ENCODE data around the gene RTN4RL2. TPM values are rescaled to one million over a fixed set of nuclear protein-coding genes. Genes with fewer than 3 reads are reported as not detected.

RTN4RL2 gene
- total and polyA plus RNA-seq, 9 of the 15 experiments (the other 6 are each of a cell fraction or from before 2014, with no cell fraction given): 0.06 to 1.9 (median 0.34) TPM; not detected in 4

GRCh38 chr11:57444362-57445121 is 15.8 kb upstream of the RTN4RL2 start (continued):
- no peak for TF ChIP-seq ATF7 (IDR thresholded peaks at IDR 0.05)
- TF ChIP-seq ZBED1 (IDR thresholded peaks at IDR 0.05): no peak
- TF ChIP-seq CREM (IDR thresholded peaks at IDR 0.05; ENCODE audit: low read depth): 0 out of 2 replicates have a peak, but pooled peaks have one; percentile 29
- TF ChIP-seq TCF3 (CRISPR knock-in tag; IDR thresholded peaks at IDR 0.05): peak; percentile 48; the same call in 1 of the 2 replicates
- 0 out of 2 replicates have a peak, but pooled peaks have one; percentile 16 for TF ChIP-seq SMARCE1 (IDR thresholded peaks at IDR 0.05)
- no peak for TF ChIP-seq ZNF263 (CRISPR knock-in tag; IDR thresholded peaks at IDR 0.05; ENCODE audit: borderline replicate concordance)
- 0 out of 2 replicates have a peak, but pooled peaks have one; percentile 13 for TF ChIP-seq KLF16 (IDR thresholded peaks at IDR 0.05)
- TF ChIP-seq LCOR (CRISPR knock-in tag; IDR thresholded peaks at IDR 0.05): peak; percentile 28; the same call in 1 of the 2 replicates
- peak; percentile 41 for TF ChIP-seq NCOR1 (IDR thresholded peaks at IDR 0.05)
- peak; percentile 89 to 92 for TF ChIP-seq KDM1A (IDR thresholded peaks at IDR 0.05)
- no peak for TF ChIP-seq ZNF592 (IDR thresholded peaks at IDR 0.05)
- TF ChIP-seq PHTF2 (CRISPR knock-in tag; IDR thresholded peaks at IDR 0.05): no peak
- TF ChIP-seq CBFA2T3 (IDR thresholded peaks at IDR 0.05): peak; percentile 78
- TF ChIP-seq NR3C1 (CRISPR knock-in tag; IDR thresholded peaks at IDR 0.05): no peak
- TF ChIP-seq E2F6 (IDR thresholded peaks at IDR 0.05; ENCODE audit: borderline replicate concordance in 1 of 2, extremely low read depth in 1 of 2, insufficient read depth in 1 of 2, insufficient read length in 1 of 2, low read depth in 1 of 2, low read length in 1 of 2, poor library complexity in 1 of 2, severe bottlenecking in 1 of 2): no peak
- TF ChIP-seq ARID3A (IDR thresholded peaks at IDR 0.05; ENCODE audit: borderline replicate concordance, low read depth, low read length): peak; percentile 66; the same call in 1 of the 2 replicates
- TF ChIP-seq PKNOX1 (IDR thresholded peaks at IDR 0.05): peak; percentile 56; the same call in 1 of the 2 replicates
- TF ChIP-seq FOSL1 (tag; conservative IDR thresholded peaks at IDR 0.05): peak; percentile 81
- TF ChIP-seq SMARCA4 (IDR thresholded peaks at IDR 0.05): 0 out of 2 replicates have a peak, but pooled peaks have one; percentile 31
- TF ChIP-seq RNF2 (IDR thresholded peaks at IDR 0.05): no peak
